K562 (cell line): ENCODE data around the gene TALDO1. TPM values are rescaled to one million over a fixed set of nuclear protein-coding genes. Genes with fewer than 3 reads are reported as not detected.

Experiments used
- ARNT ChIP-seq, 2 experiments: fragments of 450-650 bp; IDR thresholded peaks; 2 replicates each; pipeline ENCODE4 v1.6.1; 2016; ENCODE audit warnings: mild to moderate bottlenecking in 1 of 2
- CCNT2 ChIP-seq: IDR thresholded peaks from 2 replicates; pipeline ENCODE4 v1.6.1; 2011; ENCODE audit warnings: borderline replicate concordance, low read depth, mild to moderate bottlenecking, moderate library complexity, mixed read lengths, low read length; ENCODE audit not compliant: insufficient read length; ENCODE audit errors: extremely low read depth
- GABPA ChIP-seq: fragments of 200-800 bp; sonication (Bioruptor generic); conservative IDR thresholded peaks from 2 replicates; pipeline ENCODE4 v1.6.1; 2016; ENCODE audit warnings: low read depth, missing genetic modification characterization, missing compliant biosample characterization
- GATAD2B ChIP-seq: fragments of 450-650 bp; IDR thresholded peaks from 2 replicates; pipeline ENCODE4 v1.6.1; 2017; ENCODE audit warnings: mild to moderate bottlenecking, borderline replicate concordance
- HMG20A ChIP-seq: fragments of 450-650 bp; formaldehyde crosslinking; conservative IDR thresholded peaks from 2 replicates; pipeline ENCODE4 v1.4.0; 2020; ENCODE audit warnings: mild to moderate bottlenecking, mixed read lengths
- MCM5 ChIP-seq: fragments of 450-650 bp; IDR thresholded peaks from 2 replicates; pipeline ENCODE4 v1.6.1; 2016; ENCODE audit warnings: low read depth
- MED1 ChIP-seq: sonication (generic); formaldehyde crosslinking; IDR thresholded peaks from 2 replicates; pipeline ENCODE4 v1.8.1; 2023; ENCODE audit warnings: missing genetic modification reagents, borderline replicate concordance
- NR1H2 ChIP-seq: sonication (generic); formaldehyde crosslinking; IDR thresholded peaks from 2 replicates; pipeline ENCODE4 v1.4.0; 2020; ENCODE audit warnings: mild to moderate bottlenecking, missing genetic modification reagents
- PHF20 ChIP-seq: fragments of 450-650 bp; IDR thresholded peaks from 2 replicates; pipeline ENCODE4 v1.6.1; 2018; ENCODE audit not compliant: partially characterized antibody
- ZNF699 ChIP-seq: fragments of 250-450 bp; sonication (Bioruptor Pico); IDR thresholded peaks from 2 replicates; pipeline ENCODE4 v1.8.0; 2021; ENCODE audit warnings: mild to moderate bottlenecking, moderate library complexity; ENCODE audit not compliant: insufficient replicate concordance
- ZNF766 ChIP-seq: fragments of 200-800 bp; sonication (Bioruptor generic); conservative IDR thresholded peaks from 2 replicates; pipeline ENCODE4 v1.6.1; 2016; ENCODE audit warnings: missing genetic modification characterization, missing compliant biosample characterization
- polyA plus RNA-seq, 8 experiments: library from polyadenylated mRNA; depleted of rRNA in 4 of 8; stranded (reverse) in 5 of 8; unstranded in 3 of 8; fragments of >200 nt; fragmentation: Nextera tagmentation in 2 of 8; fragmentation: Illumina TruSeq in 1 of 8; extraction: Ambion mirVana in 2 of 8; extraction: Trizol in 1 of 8; gene quantifications; 2 replicates each; pipeline versions ENCODE4 v1.2.1 to v1.2.3, GENCODE V29; 2011 to 2014; ENCODE audit warnings: inconsistent platforms in 1 of 8, missing spikeins in 1 of 8
- total RNA-seq, 7 experiments: library from RNA; depleted of rRNA in 6 of 7; stranded (reverse); fragments of >200 nt in 6 of 7; fragmentation: Illumina TruSeq in 2 of 7; extraction: Trizol in 2 of 7; gene quantifications; 2 replicates each; pipeline versions ENCODE4 v1.2.1 to v1.2.3, GENCODE V29; 2011 to 2021; ENCODE audit warnings: low replicate concordance in 1 of 7
- TF ChIP-seq, protein P1 (sequence below): fragments of 450-650 bp; IDR thresholded peaks from 2 replicates; pipeline ENCODE4 v1.6.1; 2016; ENCODE audit warnings: low read depth
- TF ChIP-seq, protein P2 (sequence below): sonication (generic); IDR thresholded peaks from 2 replicates; pipeline ENCODE4 v1.6.1; 2016
- TF ChIP-seq, protein P3 (sequence below): fragments of 250-450 bp; sonication (Bioruptor Pico); IDR thresholded peaks from 2 replicates; pipeline ENCODE4 v1.8.0; 2022; ENCODE audit warnings: inconsistent platforms
- TF ChIP-seq, protein P4 (sequence below): fragments of 200-800 bp; sonication (Bioruptor generic); IDR thresholded peaks from 2 replicates; pipeline ENCODE4 v1.6.1; 2017; ENCODE audit warnings: missing genetic modification characterization, missing compliant biosample characterization

TALDO1 gene
- total and polyA plus RNA-seq, 9 of the 15 experiments (the other 6 are each of a cell fraction or from before 2014, with no cell fraction given), result 260 to 541 (median 441) TPM

DNA sequence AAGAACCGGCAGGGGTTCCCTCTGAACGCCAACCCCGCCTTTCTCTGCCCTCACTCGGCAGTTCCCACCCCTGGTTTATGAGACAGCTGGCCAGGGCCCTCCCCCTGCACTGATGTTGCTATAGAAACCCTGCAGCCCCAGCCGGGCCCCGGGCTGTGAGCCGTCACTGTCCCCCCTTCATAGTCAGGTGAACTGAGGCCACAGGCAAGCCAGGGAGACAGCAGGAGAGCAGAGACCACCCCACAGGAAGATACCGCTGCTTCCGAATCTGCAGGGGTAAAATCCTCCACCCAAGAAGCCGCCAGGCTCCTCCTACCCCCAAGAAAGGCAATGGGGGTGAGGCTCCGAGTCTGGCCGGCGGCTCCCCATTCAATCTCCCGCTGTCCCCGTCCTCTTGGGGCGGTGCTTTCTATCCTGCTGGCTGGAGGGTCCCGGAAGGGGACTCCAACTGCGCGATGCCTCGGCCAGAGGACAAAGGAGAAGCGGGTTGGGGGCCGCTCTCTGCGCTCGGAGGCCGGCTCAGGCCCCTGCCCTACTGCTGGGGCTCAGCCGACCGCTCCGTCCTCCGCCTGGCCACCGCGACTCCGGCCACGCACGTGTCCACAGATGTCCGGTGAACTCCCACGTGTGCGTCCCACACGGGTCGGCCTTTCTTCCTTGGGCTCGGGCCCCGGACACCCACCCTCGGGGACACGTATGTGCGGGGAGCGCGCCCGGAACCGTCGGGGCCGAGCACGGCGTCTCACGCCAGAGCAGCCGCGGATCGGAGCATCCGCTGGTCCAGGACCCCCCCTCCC lies 50.2 kb downstream of the TALDO1 start (continued):
- TF ChIP-seq, protein P1, sequence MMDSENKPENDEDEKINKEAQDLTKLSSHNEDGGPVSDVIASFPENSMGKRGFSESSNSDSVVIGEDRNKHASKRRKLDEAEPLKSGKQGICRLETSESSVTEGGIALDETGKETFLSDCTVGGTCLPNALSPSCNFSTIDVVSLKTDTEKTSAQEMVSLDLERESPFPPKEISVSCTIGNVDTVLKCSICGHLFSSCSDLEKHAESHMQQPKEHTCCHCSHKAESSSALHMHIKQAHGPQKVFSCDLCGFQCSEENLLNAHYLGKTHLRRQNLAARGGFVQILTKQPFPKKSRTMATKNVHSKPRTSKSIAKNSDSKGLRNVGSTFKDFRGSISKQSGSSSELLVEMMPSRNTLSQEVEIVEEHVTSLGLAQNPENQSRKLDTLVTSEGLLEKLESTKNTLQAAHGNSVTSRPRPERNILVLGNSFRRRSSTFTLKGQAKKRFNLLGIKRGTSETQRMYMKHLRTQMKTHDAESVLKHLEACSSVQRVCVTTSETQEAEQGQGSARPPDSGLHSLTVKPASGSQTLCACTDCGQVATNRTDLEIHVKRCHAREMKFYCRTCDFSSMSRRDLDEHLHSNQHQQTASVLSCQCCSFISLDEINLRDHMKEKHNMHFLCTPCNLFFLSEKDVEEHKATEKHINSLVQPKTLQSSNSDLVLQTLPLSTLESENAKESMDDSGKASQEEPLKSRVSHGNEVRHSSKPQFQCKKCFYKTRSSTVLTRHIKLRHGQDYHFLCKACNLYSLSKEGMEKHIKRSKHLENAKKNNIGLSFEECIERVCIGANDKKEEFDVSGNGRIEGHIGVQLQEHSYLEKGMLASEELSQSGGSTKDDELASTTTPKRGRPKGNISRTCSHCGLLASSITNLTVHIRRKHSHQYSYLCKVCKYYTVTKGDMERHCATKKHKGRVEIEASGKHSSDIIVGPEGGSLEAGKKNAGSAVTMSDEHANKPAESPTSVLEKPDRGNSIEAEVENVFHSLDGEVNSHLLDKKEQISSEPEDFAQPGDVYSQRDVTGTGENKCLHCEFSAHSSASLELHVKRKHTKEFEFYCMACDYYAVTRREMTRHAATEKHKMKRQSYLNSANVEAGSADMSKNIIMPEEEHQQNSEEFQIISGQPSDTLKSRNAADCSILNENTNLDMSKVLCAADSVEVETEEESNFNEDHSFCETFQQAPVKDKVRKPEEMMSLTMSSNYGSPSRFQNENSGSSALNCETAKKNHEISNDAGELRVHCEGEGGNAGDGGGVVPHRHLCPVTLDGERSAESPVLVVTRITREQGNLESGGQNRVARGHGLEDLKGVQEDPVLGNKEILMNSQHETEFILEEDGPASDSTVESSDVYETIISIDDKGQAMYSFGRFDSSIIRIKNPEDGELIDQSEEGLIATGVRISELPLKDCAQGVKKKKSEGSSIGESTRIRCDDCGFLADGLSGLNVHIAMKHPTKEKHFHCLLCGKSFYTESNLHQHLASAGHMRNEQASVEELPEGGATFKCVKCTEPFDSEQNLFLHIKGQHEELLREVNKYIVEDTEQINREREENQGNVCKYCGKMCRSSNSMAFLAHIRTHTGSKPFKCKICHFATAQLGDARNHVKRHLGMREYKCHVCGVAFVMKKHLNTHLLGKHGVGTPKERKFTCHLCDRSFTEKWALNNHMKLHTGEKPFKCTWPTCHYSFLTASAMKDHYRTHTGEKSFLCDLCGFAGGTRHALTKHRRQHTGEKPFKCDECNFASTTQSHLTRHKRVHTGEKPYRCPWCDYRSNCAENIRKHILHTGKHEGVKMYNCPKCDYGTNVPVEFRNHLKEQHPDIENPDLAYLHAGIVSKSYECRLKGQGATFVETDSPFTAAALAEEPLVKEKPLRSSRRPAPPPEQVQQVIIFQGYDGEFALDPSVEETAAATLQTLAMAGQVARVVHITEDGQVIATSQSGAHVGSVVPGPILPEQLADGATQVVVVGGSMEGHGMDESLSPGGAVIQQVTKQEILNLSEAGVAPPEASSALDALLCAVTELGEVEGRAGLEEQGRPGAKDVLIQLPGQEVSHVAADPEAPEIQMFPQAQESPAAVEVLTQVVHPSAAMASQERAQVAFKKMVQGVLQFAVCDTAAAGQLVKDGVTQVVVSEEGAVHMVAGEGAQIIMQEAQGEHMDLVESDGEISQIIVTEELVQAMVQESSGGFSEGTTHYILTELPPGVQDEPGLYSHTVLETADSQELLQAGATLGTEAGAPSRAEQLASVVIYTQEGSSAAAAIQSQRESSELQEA, result no peak
- TF ChIP-seq MED1 (CRISPR knock-in tag), result 0 out of 2 replicates have a peak, but pooled peaks have one; percentile 22
- TF ChIP-seq, protein P2, sequence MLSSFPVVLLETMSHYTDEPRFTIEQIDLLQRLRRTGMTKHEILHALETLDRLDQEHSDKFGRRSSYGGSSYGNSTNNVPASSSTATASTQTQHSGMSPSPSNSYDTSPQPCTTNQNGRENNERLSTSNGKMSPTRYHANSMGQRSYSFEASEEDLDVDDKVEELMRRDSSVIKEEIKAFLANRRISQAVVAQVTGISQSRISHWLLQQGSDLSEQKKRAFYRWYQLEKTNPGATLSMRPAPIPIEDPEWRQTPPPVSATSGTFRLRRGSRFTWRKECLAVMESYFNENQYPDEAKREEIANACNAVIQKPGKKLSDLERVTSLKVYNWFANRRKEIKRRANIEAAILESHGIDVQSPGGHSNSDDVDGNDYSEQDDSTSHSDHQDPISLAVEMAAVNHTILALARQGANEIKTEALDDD, result no peak
- TF ChIP-seq ZNF766 (CRISPR knock-in tag), result no peak; the same call in 1 of the 2 replicates
- no peak for TF ChIP-seq CCNT2
- no peak for TF ChIP-seq HMG20A (CRISPR knock-in tag)
- no peak for TF ChIP-seq NR1H2 (CRISPR knock-in tag)
- TF ChIP-seq ARNT (IDR thresholded peaks at IDR 0.05), result no peak
- no peak for TF ChIP-seq MCM5
- no peak for TF ChIP-seq GATAD2B
- TF ChIP-seq, protein P3, sequence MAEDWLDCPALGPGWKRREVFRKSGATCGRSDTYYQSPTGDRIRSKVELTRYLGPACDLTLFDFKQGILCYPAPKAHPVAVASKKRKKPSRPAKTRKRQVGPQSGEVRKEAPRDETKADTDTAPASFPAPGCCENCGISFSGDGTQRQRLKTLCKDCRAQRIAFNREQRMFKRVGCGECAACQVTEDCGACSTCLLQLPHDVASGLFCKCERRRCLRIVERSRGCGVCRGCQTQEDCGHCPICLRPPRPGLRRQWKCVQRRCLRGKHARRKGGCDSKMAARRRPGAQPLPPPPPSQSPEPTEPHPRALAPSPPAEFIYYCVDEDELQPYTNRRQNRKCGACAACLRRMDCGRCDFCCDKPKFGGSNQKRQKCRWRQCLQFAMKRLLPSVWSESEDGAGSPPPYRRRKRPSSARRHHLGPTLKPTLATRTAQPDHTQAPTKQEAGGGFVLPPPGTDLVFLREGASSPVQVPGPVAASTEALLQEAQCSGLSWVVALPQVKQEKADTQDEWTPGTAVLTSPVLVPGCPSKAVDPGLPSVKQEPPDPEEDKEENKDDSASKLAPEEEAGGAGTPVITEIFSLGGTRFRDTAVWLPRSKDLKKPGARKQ (CRISPR knock-in tag), result no peak
- TF ChIP-seq GABPA, result peak; percentile 46; the same call in 1 of the 2 replicates
- no peak for TF ChIP-seq ZNF699
- TF ChIP-seq PHF20, result no peak
- TF ChIP-seq, protein P4, sequence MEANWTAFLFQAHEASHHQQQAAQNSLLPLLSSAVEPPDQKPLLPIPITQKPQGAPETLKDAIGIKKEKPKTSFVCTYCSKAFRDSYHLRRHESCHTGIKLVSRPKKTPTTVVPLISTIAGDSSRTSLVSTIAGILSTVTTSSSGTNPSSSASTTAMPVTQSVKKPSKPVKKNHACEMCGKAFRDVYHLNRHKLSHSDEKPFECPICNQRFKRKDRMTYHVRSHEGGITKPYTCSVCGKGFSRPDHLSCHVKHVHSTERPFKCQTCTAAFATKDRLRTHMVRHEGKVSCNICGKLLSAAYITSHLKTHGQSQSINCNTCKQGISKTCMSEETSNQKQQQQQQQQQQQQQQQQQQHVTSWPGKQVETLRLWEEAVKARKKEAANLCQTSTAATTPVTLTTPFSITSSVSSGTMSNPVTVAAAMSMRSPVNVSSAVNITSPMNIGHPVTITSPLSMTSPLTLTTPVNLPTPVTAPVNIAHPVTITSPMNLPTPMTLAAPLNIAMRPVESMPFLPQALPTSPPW (CRISPR knock-in tag), result peak; percentile 71
